ENCODE results near the gene KANSL3.
"Not testable (repeated sequence)": the region's sequence is repeated elsewhere in the genome, so short reads cannot be mapped to it uniquely, and the experiment has no call there.

The KANSL3 gene

GRCh38 chr2:96602330-96602823 is 35.7 kb downstream of the KANSL3 start:
- DNase-seq: peak; percentile 1

GRCh38 chr2:96601382-96602292 is 36.5 kb downstream of the KANSL3 start:
- no peak for DNase-seq

GRCh38 chr2:96599941-96600340 is 38.2 kb downstream of the KANSL3 start:
- DNase-seq: no peak

GRCh38 chr2:96596596-96596995 is 41.5 kb downstream of the KANSL3 start:
- no peak for DNase-seq

GRCh38 chr2:96594691-96595152 is 43.4 kb downstream of the KANSL3 start:
- DNase-seq: no peak

GRCh38 chr2:96594282-96594681 is 43.8 kb downstream of the KANSL3 start:
- no peak for DNase-seq

- DNase-seq: no peak
Observed at GRCh38 chr2:96591494-96591893, 46.6 kb downstream of the KANSL3 start.

GRCh38 chr2:96591054-96591453 is 47.1 kb downstream of the KANSL3 start:
- no peak for DNase-seq

GRCh38 chr2:96587843-96588242 is 50.3 kb downstream of the KANSL3 start:
- no peak for DNase-seq

GRCh38 chr2:96584017-96584416 is 54.1 kb downstream of the KANSL3 start:
- no peak for DNase-seq

- DNase-seq: peak; percentile 42
Observed at GRCh38 chr2:96580771-96581170, 57.3 kb downstream of the KANSL3 start.

- no peak for DNase-seq
Observed at GRCh38 chr2:96579422-96579821, 58.7 kb downstream of the KANSL3 start.

- no peak for DNase-seq
Observed at GRCh38 chr2:96578731-96579130, 59.4 kb downstream of the KANSL3 start.

GRCh38 chr2:96577501-96577900 is 60.6 kb downstream of the KANSL3 start:
- no peak for DNase-seq

GRCh38 chr2:96575785-96576456 is 62.2 kb downstream of the KANSL3 start:
- no peak for DNase-seq

GRCh38 chr2:96574364-96574763 is 63.7 kb downstream of the KANSL3 start:
- no peak for DNase-seq

- no peak for DNase-seq
Observed at GRCh38 chr2:96568094-96568493, 70.0 kb downstream of the KANSL3 start.

- DNase-seq: no peak
Observed at GRCh38 chr2:96565111-96565510, 73.0 kb downstream of the KANSL3 start.

GRCh38 chr2:96564563-96564962 is 73.5 kb downstream of the KANSL3 start:
- DNase-seq: no peak

GRCh38 chr2:96564026-96564425 is 74.1 kb downstream of the KANSL3 start:
- no peak for DNase-seq

- DNase-seq: no peak
Observed at GRCh38 chr2:96558485-96558884, 79.6 kb downstream of the KANSL3 start.

- no peak for DNase-seq
Observed at GRCh38 chr2:96558061-96558460, 80.1 kb downstream of the KANSL3 start.

- DNase-seq: not testable (repeated sequence)
Observed at GRCh38 chr2:96557421-96557820, 80.7 kb downstream of the KANSL3 start.

Data from NCI-H69 (cell line).